Esophagus mucosa (tissue), 1 donor: Measurements from ENCODE around the gene CACNB4. TPM values are rescaled to one million over a fixed set of nuclear protein-coding genes. Genes with fewer than 3 reads are reported as not detected.
"Not testable (repeated sequence)": the region's sequence is repeated elsewhere in the genome, so short reads cannot be mapped to it uniquely, and the experiment has no call there.

Experiments used
- ATAC-seq: fragments of 200-7000 bp; cut with Tn5 transposase; one replicate; pipeline ENCODE4 v1.9.1; 2020
- total RNA-seq: library from RNA; stranded (reverse); gene quantifications from one replicate; pipeline ENCODE4 v1.2.4, GENCODE V29; 2023
- donor health status: DM: yes; HTN: yes; CAD: no.

CACNB4 gene
- total RNA-seq, 1 donor from 2014 or later = 9.6 TPM

DNA sequence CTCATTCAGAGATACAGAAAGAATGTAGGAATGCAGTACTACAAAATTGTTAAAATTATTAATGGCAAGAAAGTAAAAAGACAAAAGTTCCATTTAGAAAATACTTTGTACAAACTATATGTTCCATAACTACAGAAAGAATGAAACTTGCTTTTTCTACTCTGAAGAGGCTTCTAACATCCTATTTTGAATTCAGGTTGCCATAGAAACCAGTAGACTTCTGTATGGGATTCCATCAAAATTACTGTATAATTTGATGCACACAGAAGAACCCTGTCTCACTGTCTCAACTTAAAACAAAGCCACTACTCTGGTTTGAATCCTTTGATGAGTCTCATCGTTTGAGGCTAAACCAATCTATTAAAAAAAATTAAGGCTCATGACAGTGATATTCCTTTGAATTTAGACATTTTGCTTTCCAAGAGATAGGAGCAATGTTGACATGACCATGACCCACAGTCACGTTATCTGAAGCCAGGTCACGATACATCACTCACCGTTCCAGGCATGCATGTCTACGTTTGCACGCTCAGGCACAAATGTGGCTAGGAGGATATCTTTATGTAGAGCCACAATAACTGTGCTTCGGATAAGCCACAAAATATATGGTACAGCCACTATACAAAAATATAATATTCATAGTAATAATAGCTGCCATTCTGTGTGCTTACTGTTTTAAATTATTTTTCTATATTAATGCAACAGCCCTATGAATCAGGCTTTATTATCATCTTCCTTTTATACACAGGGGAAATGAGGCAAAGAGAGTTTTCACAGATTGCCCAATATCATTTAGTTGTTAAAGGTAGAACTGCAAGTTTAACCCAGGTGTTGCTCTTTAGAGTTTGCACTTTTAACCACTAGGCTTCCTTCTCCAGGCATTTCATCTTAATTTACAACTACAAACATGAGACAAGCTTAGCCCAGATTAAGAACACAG lies 82.4 kb downstream of the CACNB4 start:
- no peak for ATAC-seq

DNA sequence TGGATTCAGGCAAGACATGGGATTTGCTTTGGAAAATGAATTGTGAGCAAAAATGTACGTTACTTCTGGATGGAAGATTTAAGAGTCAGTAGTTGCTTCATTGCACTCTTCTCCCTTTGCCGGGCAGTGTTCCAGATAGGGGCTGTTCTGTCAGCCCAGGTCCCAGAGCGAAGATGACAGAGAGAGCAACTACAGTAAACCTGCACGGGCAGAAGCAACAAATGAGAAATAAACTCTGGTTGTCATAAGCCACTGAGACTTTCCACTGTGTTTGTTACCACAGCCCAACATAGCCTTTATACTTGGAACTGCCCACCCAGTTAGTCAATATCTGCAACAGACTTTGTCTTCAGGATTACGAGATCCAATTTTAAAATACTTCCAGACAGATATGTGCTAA lies 83.3 kb downstream of the CACNB4 start:
- ATAC-seq = no peak

DNA sequence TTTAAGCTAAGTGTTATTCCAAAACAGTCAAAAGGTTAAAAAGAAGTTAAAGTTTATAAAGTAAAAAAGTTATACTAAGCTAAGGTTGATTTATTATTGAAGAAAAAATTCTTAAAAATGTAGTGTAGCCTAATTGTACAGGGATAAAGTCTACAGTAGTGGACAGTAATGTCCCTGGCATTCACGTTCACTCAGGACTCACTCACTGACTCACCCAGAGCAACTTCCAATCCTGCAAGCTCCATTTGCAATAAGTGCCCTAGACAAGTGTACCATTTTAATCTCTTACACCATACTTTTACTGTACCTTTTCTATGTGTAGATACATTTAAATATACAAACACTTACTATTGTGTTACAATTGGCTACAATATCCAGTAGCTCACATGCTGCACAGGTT lies 86.1 kb downstream of the CACNB4 start:
- no peak for ATAC-seq

- no peak for ATAC-seq
Measured at GRCh38 chr2:152011724-152012123, 87.1 kb downstream of the CACNB4 start.

DNA sequence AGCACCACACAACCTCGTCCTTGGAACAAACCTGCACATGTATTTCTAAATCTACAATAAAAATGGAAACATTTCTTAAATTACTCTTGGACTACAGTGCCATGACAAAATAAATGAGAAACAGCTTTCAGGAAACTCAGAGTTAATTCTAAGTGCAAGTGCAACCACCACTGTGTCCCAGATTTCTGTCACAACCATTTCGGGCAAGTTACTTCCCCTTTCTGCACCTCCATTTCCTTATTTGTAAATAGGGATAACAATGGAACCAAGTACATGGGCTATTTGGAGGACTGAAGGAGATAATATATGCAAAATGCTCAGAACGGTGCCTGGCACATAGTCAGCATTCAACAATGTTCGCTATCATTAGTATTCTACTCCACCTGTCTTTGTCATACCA lies 93.2 kb downstream of the CACNB4 start:
- ATAC-seq = no peak

DNA sequence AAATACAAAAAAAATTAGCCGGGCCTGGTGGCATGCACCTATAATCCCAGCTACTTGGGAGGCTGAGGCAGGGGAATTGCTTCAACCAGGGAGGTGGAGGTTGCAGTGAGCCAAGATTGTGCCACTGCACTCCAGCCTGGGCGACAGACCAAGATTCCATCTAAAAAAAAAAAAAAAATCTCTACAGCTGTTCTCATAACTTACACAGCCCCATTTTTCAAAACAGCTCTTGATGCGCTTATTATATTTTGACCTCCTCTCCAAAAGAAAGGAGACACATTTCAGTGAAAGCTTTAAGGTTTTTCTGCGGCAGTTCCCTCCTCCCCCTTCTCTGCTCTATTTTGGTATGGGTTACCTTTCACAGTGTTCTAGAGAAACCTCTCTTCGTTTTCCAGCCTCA lies 95.6 kb downstream of the CACNB4 start:
- not testable (repeated sequence) for ATAC-seq

DNA sequence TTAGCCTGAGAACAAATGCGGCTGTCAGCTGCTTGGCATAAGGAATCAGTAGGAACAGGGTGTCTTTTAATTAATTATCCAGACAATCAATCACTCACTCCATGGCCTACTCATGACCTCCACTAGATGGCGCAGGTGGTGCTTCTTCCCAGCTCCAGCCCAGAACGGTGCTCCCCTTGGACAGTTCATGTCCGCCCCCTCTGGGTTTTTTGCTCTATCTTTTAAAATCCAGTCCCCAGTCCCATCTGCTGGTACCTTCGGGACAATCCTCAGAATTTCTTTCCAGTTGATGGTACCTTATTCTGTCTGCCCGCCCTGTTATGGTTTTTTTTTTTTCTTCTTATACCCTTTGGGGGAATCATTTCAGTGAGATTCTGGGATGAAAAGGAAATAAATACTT lies 99.8 kb downstream of the CACNB4 start:
- ATAC-seq = peak; percentile 69

- no peak for ATAC-seq
Measured at GRCh38 chr2:151996243-151997003, 102.4 kb downstream of the CACNB4 start.

GRCh38 chr2:151995161-151995557 lies 103.7 kb downstream of the CACNB4 start:
- no peak for ATAC-seq

- ATAC-seq = not testable (repeated sequence)
Measured at GRCh38 chr2:151994178-151994577, 104.7 kb downstream of the CACNB4 start.

- ATAC-seq = no peak
Measured at GRCh38 chr2:151991010-151991409, 107.8 kb downstream of the CACNB4 start.

- ATAC-seq = no peak
Measured at GRCh38 chr2:151989378-151989777, 109.5 kb downstream of the CACNB4 start.

- ATAC-seq = no peak
Measured at GRCh38 chr2:151987484-151987883, 111.4 kb downstream of the CACNB4 start.

- ATAC-seq = no peak
Measured at GRCh38 chr2:151984424-151985083, 114.3 kb downstream of the CACNB4 start.

DNA sequence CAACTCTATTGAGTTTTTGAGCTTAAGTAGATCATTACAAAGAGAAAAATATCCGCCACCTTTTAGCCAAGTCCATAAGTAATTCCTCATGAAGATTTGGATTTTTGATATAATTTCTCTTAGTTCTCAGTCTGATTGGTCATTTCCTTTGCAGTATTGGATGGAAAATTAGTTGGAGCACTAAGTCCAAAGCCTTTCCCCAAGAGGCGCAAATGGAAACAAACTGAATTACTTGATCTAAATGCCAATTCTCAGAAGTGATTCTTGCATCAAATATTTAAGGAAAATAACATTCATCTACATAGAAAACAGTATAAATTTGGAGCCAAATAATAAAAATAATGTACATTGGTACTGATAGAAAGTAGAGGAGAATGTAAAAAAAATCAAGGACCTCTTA lies 115.6 kb downstream of the CACNB4 start:
- ATAC-seq = no peak

- no peak for ATAC-seq
Measured at GRCh38 chr2:151981886-151982285, 117.0 kb downstream of the CACNB4 start.

DNA sequence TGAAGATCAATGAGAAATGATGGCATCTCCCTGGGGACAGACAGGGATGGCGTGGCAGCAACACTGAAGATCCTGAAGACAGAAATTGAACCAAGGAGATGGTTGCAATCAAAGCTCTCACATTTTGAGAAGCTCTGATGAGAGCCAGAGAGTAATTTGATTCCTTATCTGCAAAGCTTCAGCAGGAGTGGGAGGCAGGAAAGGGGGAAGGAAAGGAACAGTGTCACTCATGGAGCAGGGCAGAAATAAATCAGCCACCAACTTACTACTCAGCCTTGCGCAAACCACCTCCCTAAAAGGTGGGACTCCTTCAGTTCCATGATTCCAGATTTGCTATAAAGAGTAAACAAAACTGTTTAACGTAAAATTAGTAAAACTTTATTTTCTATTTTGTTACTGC lies 119.2 kb downstream of the CACNB4 start:
- ATAC-seq = no peak

DNA sequence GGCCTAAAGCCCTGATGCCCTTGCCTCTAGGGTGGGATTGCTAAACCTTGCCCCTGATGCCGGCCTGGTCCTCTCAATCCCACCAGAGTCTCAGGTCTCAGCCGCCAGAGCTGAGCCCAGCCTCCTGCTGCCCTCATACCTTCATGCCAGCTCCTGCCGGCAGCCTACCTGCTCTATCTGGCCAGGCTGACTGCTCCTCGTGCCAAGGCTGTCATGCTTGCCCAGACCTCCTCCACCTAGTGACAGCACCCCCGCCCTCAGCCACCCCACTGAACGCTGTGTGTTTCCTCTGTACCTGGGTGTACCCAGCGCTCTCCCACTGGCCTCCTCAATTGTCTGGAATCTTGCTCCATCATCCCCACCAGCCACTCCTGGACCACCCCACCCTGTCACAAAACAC lies 120.1 kb downstream of the CACNB4 start:
- no peak for ATAC-seq

- ATAC-seq = no peak
Measured at GRCh38 chr2:151977631-151978030, 121.2 kb downstream of the CACNB4 start.

GRCh38 chr2:151976945-151977353 lies 121.9 kb downstream of the CACNB4 start:
- no peak for ATAC-seq

DNA sequence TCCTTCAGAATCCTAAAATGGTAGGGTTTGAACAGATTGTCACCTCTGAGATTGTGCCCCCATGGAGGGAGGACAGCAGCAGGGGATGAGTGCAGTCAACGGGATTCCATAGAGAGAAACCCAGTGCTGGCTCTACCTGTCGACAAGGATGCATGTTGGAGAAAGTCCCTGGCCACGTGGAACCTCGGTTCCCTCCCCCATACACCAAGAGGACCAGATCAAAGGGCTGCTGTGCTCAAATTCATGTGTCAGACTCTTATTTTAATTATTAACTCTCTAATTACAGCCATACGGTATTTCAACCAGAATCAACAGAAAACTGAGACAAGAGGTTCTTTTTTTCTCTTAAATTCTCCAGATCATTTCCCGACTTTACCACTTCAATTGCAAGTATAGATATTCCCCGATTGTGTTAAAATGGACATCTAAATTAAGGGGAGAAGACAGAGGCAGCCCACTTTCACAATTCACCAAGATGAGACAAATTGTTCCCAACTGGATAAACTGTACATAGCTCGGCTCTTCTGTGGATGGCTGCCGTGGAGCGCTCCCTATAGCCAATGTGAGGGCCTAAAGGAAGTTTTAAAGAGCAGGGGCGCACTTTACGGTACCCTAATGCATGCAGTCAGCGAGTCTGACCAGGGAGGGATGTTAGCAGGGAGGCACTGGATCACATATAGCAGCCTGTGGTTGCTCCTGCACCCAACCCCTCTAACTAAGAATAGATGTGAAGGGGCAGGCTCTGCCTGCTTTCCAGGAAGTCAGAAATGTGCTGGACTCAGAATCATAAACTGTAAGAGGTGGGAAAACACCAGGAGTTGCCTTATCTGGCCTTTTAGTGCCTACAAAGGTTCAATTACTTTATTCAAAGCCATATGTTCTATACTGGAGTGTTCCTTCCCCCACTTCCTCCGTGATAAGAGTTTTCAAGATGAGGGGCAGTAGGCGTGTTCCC lies 123.1 kb downstream of the CACNB4 start:
- ATAC-seq = no peak

GRCh38 chr2:151974988-151975387 lies 123.9 kb downstream of the CACNB4 start:
- no peak for ATAC-seq
